Neuronal stem cell (in vitro differentiated cells): Measurements from ENCODE around the gene TGFBRAP1.

ENCODE experiments used
- DNase-seq: peaks from one replicate; pipeline ENCODE4 v3.0.0-alpha.2; 2013; ENCODE audit warnings: low spot score
- H2AFZ ChIP-seq: one replicate; pipeline ENCODE4 v1.6.1; 2013; ENCODE audit warnings: mild to moderate bottlenecking, low read length, inconsistent platforms
- H2AK5ac ChIP-seq: 2 replicates; pipeline ENCODE4 v1.6.1; 2013; ENCODE audit warnings: low read depth, mild to moderate bottlenecking, inconsistent platforms, low read length, moderate library complexity, mixed read lengths
- H2BK120ac ChIP-seq: 2 replicates; pipeline ENCODE4 v1.6.1; 2013; ENCODE audit warnings: low read depth, mild to moderate bottlenecking, inconsistent platforms, low read length, moderate library complexity, mixed read lengths
- H2BK12ac ChIP-seq: one replicate; pipeline ENCODE4 v1.6.1; 2013; ENCODE audit warnings: low read length, inconsistent platforms
- H2BK15ac ChIP-seq: 2 replicates; pipeline ENCODE4 v1.6.1; 2013; ENCODE audit warnings: mild to moderate bottlenecking, low read length, inconsistent platforms, mixed read lengths
- H2BK5ac ChIP-seq: one replicate; pipeline ENCODE4 v1.6.1; 2013; ENCODE audit warnings: inconsistent platforms, mild to moderate bottlenecking, low read length, moderate library complexity
- H3K14ac ChIP-seq: one replicate; pipeline ENCODE4 v1.6.1; 2013; ENCODE audit warnings: low read length, inconsistent platforms
- H3K18ac ChIP-seq: 2 replicates; pipeline ENCODE4 v1.6.1; 2013; ENCODE audit warnings: low read length, inconsistent platforms
- H3K23ac ChIP-seq: 2 replicates; pipeline ENCODE4 v1.6.1; 2013; ENCODE audit warnings: low read depth, mild to moderate bottlenecking, mixed read lengths, low read length, inconsistent platforms; ENCODE audit not compliant: poor library complexity
- H3K27ac ChIP-seq: replicated peaks from 3 replicates; pipeline ENCODE4 v1.5.1; 2013; ENCODE audit warnings: low read length, inconsistent platforms
- H3K27me3 ChIP-seq, 3 experiments: 2 replicates each; pipeline ENCODE4 v1.6.1; 2013; ENCODE audit warnings: low read length in 3 of 3, mild to moderate bottlenecking in 2 of 3, inconsistent platforms in 1 of 3, low read depth in 1 of 3, mixed read lengths in 1 of 3, moderate library complexity in 1 of 3; ENCODE audit not compliant: control insufficient read depth in 3 of 3, insufficient read depth in 3 of 3
- H3K36me3 ChIP-seq, 2 donors: replicated peaks in 1 of 2; 2 replicates each; pipeline ENCODE4 v1.6.1; 2013; ENCODE audit warnings: low read length in 2 of 2; ENCODE audit not compliant: control insufficient read depth in 2 of 2, insufficient read depth in 2 of 2
- H3K4ac ChIP-seq: 2 replicates; pipeline ENCODE4 v1.6.1; 2013; ENCODE audit warnings: inconsistent platforms, mild to moderate bottlenecking, low read length, moderate library complexity
- H3K4me1 ChIP-seq, 2 donors: 1 replicate in 1 of 2; 2 replicates in 1 of 2; pipeline ENCODE4 v1.6.1; 2013; ENCODE audit warnings: low read length in 2 of 2, low read depth in 1 of 2; ENCODE audit not compliant: control insufficient read depth in 2 of 2, insufficient read depth in 1 of 2
- H3K4me2 ChIP-seq: one replicate; pipeline ENCODE4 v1.6.1; 2013; ENCODE audit warnings: mild to moderate bottlenecking, low read length, inconsistent platforms; ENCODE audit not compliant: insufficient read depth, poor library complexity, severe bottlenecking
- H3K4me3 ChIP-seq, 2 donors: 2 replicates each; pipeline ENCODE4 v1.5.1; 2013; ENCODE audit warnings: low read length in 2 of 2, mild to moderate bottlenecking in 2 of 2, inconsistent platforms in 1 of 2, moderate library complexity in 1 of 2
- H3K79me1 ChIP-seq: one replicate; pipeline ENCODE4 v1.6.1; 2013; ENCODE audit warnings: low read depth, mild to moderate bottlenecking, inconsistent platforms, low read length, moderate library complexity
- H3K9ac ChIP-seq: one replicate; pipeline ENCODE4 v1.6.1; 2013; ENCODE audit warnings: mild to moderate bottlenecking, low read depth, low read length, inconsistent platforms; ENCODE audit not compliant: poor library complexity
- H3K9me3 ChIP-seq, 2 donors: replicated peaks in 1 of 2; 2 replicates each; pipeline versions ENCODE3 to v1.6.1; 2013; ENCODE audit warnings: low read length in 2 of 2, mild to moderate bottlenecking in 2 of 2, inconsistent platforms in 1 of 2, low read depth in 1 of 2, mixed read lengths in 1 of 2, moderate library complexity in 1 of 2; ENCODE audit not compliant: control insufficient read depth in 2 of 2, insufficient read depth in 1 of 2
- H4K8ac ChIP-seq: one replicate; pipeline ENCODE4 v1.6.1; 2013; ENCODE audit warnings: low read depth, mild to moderate bottlenecking, inconsistent platforms, low read length, moderate library complexity
- H4K91ac ChIP-seq: one replicate; pipeline ENCODE4 v1.6.1; 2013; ENCODE audit warnings: low read length, low read depth, mild to moderate bottlenecking, inconsistent platforms; ENCODE audit not compliant: poor library complexity
- WGBS, 2 donors: extraction: QIAGEN DNeasy Blood & Tissue Kit; methylation state at CpG; one replicate each; pipeline ENCODE4 v1.1.7; 2013; ENCODE audit warnings: missing lambda C conversion rate in 2 of 2, mixed read lengths in 1 of 2; ENCODE audit not compliant: insufficient read length in 2 of 2, insufficient replicate concordance in 1 of 2; ENCODE audit errors: extremely low coverage in 2 of 2; 5-methylcytosine and 5-hydroxymethylcytosine counted together

Gene TGFBRAP1

GRCh38 chr2:105376789-105377240 is 47.3 kb upstream of the TGFBRAP1 start:
- H2BK120ac ChIP-seq: no peak overlapping the region
- H3K79me1 ChIP-seq: no peaks in the 10 kb centered on the region
- H3K4me1 ChIP-seq: peaks cover 0 to 1% of the 10 kb centered on the region in 2 donors
- H2BK15ac ChIP-seq: no peak overlapping the region
- H4K8ac ChIP-seq: no peak overlapping the region
- no peak for DNase-seq
- H4K91ac ChIP-seq: no peak overlapping the region
- no CpG with 5 or more reads among the region's 5 CpGs for WGBS, 2 donors
- no peak overlapping the region for H2AFZ ChIP-seq
- no peak overlapping the region for H3K4me3 ChIP-seq
- no peak overlapping the region for H2AK5ac ChIP-seq
- H3K4ac ChIP-seq: no peak overlapping the region
- H3K9ac ChIP-seq: no peak overlapping the region
- no peak overlapping the region for H3K4me2 ChIP-seq
- no peak overlapping the region for H3K18ac ChIP-seq
- no peak overlapping the region for H3K14ac ChIP-seq
- H3K23ac ChIP-seq: no peak overlapping the region
- no peaks in the 10 kb centered on the region for H3K9me3 ChIP-seq
- H3K27ac ChIP-seq: no peak overlapping the region
- no peaks in the 10 kb centered on the region for H3K27me3 ChIP-seq
- no peak overlapping the region for H2BK12ac ChIP-seq
- H3K36me3 ChIP-seq: peaks cover 5 to 42% of the 10 kb centered on the region in 2 donors
- no peak overlapping the region for H2BK5ac ChIP-seq

GRCh38 chr2:105376010-105376409 is 46.5 kb upstream of the TGFBRAP1 start:
- peaks cover 0 to 5% of the 10 kb centered on the region in 2 donors for H3K4me1 ChIP-seq
- no peaks in the 10 kb centered on the region for H3K9me3 ChIP-seq
- H3K36me3 ChIP-seq: peaks cover 3 to 42% of the 10 kb centered on the region in 2 donors
- H3K23ac ChIP-seq: no peak overlapping the region
- H2BK5ac ChIP-seq: no peak overlapping the region
- no peak overlapping the region for H3K27ac ChIP-seq
- H2BK12ac ChIP-seq: no peak overlapping the region
- no peak overlapping the region for H3K9ac ChIP-seq
- no peak overlapping the region for H4K91ac ChIP-seq
- no peaks in the 10 kb centered on the region for H3K79me1 ChIP-seq
- H4K8ac ChIP-seq: no peak overlapping the region
- no peak overlapping the region for H2AK5ac ChIP-seq
- no CpG with 5 or more reads among the region's 11 CpGs for WGBS, 2 donors
- no peak overlapping the region for H3K4ac ChIP-seq
- no peak overlapping the region for H2BK120ac ChIP-seq
- H3K4me3 ChIP-seq: no peak overlapping the region
- no peak overlapping the region for H3K4me2 ChIP-seq
- H2AFZ ChIP-seq: no peak overlapping the region
- no peaks in the 10 kb centered on the region for H3K27me3 ChIP-seq
- H3K14ac ChIP-seq: no peak overlapping the region
- no peak overlapping the region for H2BK15ac ChIP-seq
- no peak overlapping the region for H3K18ac ChIP-seq
- no peak for DNase-seq

- H3K18ac ChIP-seq: no peak overlapping the region
- H3K4me3 ChIP-seq: no peak overlapping the region
- H3K4ac ChIP-seq: no peak overlapping the region
- H3K36me3 ChIP-seq: peaks cover 3 to 49% of the 10 kb centered on the region in 2 donors
- H3K4me1 ChIP-seq: peaks cover 0 to 5% of the 10 kb centered on the region in 2 donors
- H3K27ac ChIP-seq: no peak overlapping the region
- no peak overlapping the region for H2AK5ac ChIP-seq
- H3K23ac ChIP-seq: no peak overlapping the region
- H2BK12ac ChIP-seq: no peak overlapping the region
- H3K79me1 ChIP-seq: no peaks in the 10 kb centered on the region
- no peak for DNase-seq
- no peak overlapping the region for H3K9ac ChIP-seq
- no peak overlapping the region for H4K8ac ChIP-seq
- H4K91ac ChIP-seq: no peak overlapping the region
- H2BK5ac ChIP-seq: no peak overlapping the region
- H2AFZ ChIP-seq: no peak overlapping the region
- no CpG with 5 or more reads among the region's 15 CpGs for WGBS, 2 donors
- no peaks in the 10 kb centered on the region for H3K9me3 ChIP-seq
- no peak overlapping the region for H2BK15ac ChIP-seq
- H3K14ac ChIP-seq: no peak overlapping the region
- H3K27me3 ChIP-seq: no peaks in the 10 kb centered on the region
- H2BK120ac ChIP-seq: no peak overlapping the region
- H3K4me2 ChIP-seq: no peak overlapping the region
These were observed 45.5 kb upstream of the TGFBRAP1 start for GRCh38 chr2:105375001-105375561.

- peaks cover 3 to 56% of the 10 kb centered on the region in 2 donors for H3K36me3 ChIP-seq
- no peak overlapping the region for H3K23ac ChIP-seq
- H3K4ac ChIP-seq: no peak overlapping the region
- H3K4me3 ChIP-seq: no peak overlapping the region
- H2AFZ ChIP-seq: no peak overlapping the region
- H3K9me3 ChIP-seq: no peaks in the 10 kb centered on the region
- no peak overlapping the region for H2BK15ac ChIP-seq
- no peak overlapping the region for H3K9ac ChIP-seq
- H3K27me3 ChIP-seq: no peaks in the 10 kb centered on the region
- H3K4me1 ChIP-seq: peaks cover 0 to 5% of the 10 kb centered on the region in 2 donors
- H2BK5ac ChIP-seq: no peak overlapping the region
- H2BK12ac ChIP-seq: no peak overlapping the region
- no peak overlapping the region for H2AK5ac ChIP-seq
- no peak overlapping the region for H4K8ac ChIP-seq
- DNase-seq: no peak
- H3K79me1 ChIP-seq: no peaks in the 10 kb centered on the region
- H2BK120ac ChIP-seq: no peak overlapping the region
- H3K14ac ChIP-seq: no peak overlapping the region
- no CpG with 5 or more reads among the region's 9 CpGs for WGBS, 2 donors
- no peak overlapping the region for H3K18ac ChIP-seq
- H3K4me2 ChIP-seq: no peak overlapping the region
- H4K91ac ChIP-seq: no peak overlapping the region
- no peak overlapping the region for H3K27ac ChIP-seq
These were observed 44.4 kb upstream of the TGFBRAP1 start for GRCh38 chr2:105373895-105374401.
